ENCODE results near the gene MID1.

The MID1 gene, protein sequence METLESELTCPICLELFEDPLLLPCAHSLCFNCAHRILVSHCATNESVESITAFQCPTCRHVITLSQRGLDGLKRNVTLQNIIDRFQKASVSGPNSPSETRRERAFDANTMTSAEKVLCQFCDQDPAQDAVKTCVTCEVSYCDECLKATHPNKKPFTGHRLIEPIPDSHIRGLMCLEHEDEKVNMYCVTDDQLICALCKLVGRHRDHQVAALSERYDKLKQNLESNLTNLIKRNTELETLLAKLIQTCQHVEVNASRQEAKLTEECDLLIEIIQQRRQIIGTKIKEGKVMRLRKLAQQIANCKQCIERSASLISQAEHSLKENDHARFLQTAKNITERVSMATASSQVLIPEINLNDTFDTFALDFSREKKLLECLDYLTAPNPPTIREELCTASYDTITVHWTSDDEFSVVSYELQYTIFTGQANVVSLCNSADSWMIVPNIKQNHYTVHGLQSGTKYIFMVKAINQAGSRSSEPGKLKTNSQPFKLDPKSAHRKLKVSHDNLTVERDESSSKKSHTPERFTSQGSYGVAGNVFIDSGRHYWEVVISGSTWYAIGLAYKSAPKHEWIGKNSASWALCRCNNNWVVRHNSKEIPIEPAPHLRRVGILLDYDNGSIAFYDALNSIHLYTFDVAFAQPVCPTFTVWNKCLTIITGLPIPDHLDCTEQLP

DNA sequence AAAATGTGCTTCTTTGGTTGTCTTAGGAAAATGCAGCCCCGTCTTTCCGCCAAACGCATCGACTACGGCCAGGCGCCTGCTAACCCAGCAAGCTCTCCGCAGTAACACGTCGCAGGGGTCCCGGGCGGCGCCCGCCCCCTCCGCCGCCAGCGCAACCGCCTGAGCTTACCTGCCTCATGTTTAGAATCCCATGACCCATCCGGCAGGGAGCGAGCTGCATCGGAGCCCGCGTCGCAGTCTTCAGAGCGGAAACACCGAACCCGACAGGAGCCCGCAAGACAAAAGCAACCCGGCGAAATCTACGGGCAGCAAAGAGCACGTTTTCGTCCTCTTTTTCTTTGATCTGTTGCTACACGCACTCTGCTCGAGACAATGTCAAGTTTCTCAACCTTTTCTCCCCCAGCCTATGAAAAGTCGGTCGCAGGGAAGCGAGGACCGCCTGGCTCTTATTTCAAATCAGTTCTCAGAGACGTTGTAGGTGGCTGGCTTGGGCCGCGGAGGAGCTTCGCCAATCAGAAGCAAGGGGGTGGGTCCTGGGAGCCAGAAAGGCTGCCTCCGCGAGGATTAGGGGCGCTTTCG is at the start of gene MID1:
TSS of gene MID1 (minus strand) at position 465 of the 579 bp plus-strand sequence. CDS start 53,038 bp downstream, outside the sequence.
- Histone ChIP-seq H3K4me1 (ENCODE audit: insufficient read depth, low read length) (peaks cover 22% of the 10 kb centered on the region; the same call in 1 of the 2 replicates), H3K4me3 (ENCODE audit: low read length) (peak within 1 kb of the TSS; percentile 90), H3K36me3 (ENCODE audit: insufficient read depth, low read depth, low read length) (no peaks in the 10 kb centered on the region), H3K27ac (ENCODE audit: low read length) (no peak within 1 kb of the TSS), H3K27me3 (ENCODE audit: insufficient read depth, low read length) (no peaks in the 10 kb centered on the region), H3K9me3 (ENCODE audit: insufficient read depth, low read depth, low read length) (no peaks in the 10 kb centered on the region), H3K9ac (ENCODE audit: low read depth, low read length) (peak within 1 kb of the TSS; percentile 71; the same call in 1 of the 2 replicates)

DNA sequence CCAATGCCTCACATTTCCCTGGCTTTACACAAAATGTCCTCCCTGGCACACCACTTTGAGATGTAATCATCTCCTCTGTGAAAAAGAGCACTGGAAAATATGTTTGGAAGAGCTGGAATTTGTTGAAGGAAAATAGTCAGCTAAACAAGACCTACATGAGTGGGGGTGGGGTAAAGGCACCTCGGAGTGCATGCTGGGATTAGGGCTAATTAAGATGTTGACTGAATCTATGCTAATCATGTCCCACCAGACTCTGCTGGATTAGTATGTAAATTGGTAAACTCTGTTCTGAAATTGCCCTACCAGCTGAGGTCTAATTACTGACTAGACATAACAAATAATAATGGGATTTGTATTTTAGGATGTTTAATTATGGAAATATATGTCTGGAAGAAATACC is 46.8 kb upstream of the MID1 start:
- Histone ChIP-seq H3K4me3 (ENCODE audit: low read length) (no peak overlapping the region), H3K9me3 (ENCODE audit: insufficient read depth, low read depth, low read length) (no peaks in the 10 kb centered on the region), H3K27me3 (ENCODE audit: insufficient read depth, low read length) (no peaks in the 10 kb centered on the region), H3K9ac (ENCODE audit: low read depth, low read length) (no peak overlapping the region), H3K4me1 (ENCODE audit: insufficient read depth, low read length) (no peaks in the 10 kb centered on the region; the same call in 1 of the 2 replicates), H3K27ac (ENCODE audit: low read length) (no peak overlapping the region), H3K36me3 (ENCODE audit: insufficient read depth, low read depth, low read length) (no peaks in the 10 kb centered on the region)

DNA sequence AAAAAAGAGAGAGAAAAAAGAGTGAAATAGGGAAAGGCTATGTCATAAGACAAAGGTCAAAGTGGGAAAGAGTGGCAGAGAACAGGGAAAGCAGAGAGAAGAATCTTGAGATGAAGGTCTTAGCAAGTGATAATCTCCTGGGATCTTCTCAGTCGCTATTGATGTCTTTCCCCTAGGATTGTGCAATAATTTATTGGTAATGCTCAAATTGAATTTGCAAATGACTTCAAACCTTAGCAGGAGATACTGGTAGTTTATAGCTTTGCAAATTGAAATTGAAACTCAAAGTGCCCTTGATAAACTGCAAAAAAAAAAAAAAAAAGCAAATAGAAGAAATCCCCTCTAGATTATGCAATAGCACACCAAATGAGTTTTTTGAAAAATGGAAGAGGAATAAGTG is 45.7 kb upstream of the MID1 start:
- Histone ChIP-seq H3K4me1 (ENCODE audit: insufficient read depth, low read length) (no peaks in the 10 kb centered on the region; the same call in 1 of the 2 replicates), H3K9ac (ENCODE audit: low read depth, low read length) (no peak overlapping the region), H3K27ac (ENCODE audit: low read length) (no peak overlapping the region), H3K27me3 (ENCODE audit: insufficient read depth, low read length) (no peaks in the 10 kb centered on the region), H3K36me3 (ENCODE audit: insufficient read depth, low read depth, low read length) (no peaks in the 10 kb centered on the region), H3K4me3 (ENCODE audit: low read length) (no peak overlapping the region), H3K9me3 (ENCODE audit: insufficient read depth, low read depth, low read length) (no peaks in the 10 kb centered on the region)

DNA sequence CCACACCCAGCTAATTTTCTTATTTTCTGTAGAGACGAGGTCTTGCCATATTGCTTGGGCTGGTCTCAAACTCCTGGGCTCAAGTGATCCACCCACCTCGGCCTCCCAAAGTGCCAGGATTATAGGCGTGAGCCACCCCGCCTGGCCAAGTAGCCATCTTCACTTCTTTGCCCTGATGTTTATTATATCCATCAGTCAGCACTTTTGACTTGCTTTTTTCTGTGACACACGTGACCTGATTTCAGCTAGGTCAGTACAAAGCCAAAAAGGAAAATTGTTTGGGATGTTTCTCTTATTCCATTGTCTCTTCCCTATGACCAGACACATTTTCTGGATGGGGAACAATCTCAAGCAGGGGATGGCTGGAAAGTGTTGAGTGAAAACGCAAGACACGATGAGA is 45.3 kb upstream of the MID1 start:
- Histone ChIP-seq H3K27me3 (ENCODE audit: insufficient read depth, low read length) (no peaks in the 10 kb centered on the region), H3K9ac (ENCODE audit: low read depth, low read length) (no peak overlapping the region), H3K36me3 (ENCODE audit: insufficient read depth, low read depth, low read length) (no peaks in the 10 kb centered on the region), H3K4me1 (ENCODE audit: insufficient read depth, low read length) (no peaks in the 10 kb centered on the region; the same call in 1 of the 2 replicates), H3K4me3 (ENCODE audit: low read length) (no peak overlapping the region), H3K27ac (ENCODE audit: low read length) (no peak overlapping the region), H3K9me3 (ENCODE audit: insufficient read depth, low read depth, low read length) (no peaks in the 10 kb centered on the region)

DNA sequence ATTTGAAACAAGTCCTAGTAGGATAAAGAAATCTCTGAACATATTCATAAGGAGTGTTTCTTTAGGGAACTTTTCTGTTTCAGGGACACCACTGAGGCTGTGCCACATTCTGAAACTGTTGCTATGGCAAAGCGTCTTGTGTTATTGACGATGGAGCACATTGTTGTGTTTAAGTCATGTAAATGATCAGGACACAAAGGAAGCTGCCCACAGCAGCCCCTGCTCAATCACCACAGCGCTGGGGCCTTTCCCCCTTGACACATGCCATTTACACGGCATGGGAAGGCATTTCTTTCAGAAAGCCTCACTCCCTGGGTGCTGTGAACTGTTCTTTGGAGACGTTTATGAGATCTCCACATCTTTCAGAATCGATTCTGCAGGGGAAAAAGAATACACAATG is 39.8 kb upstream of the MID1 start:
- Histone ChIP-seq H3K9ac (ENCODE audit: low read depth, low read length) (peak overlapping the region; percentile 48; the same call in 1 of the 2 replicates), H3K9me3 (ENCODE audit: insufficient read depth, low read depth, low read length) (no peaks in the 10 kb centered on the region), H3K27ac (ENCODE audit: low read length) (no peak overlapping the region), H3K4me3 (ENCODE audit: low read length) (peak overlapping the region; percentile 29; the same call in 1 of the 2 replicates), H3K27me3 (ENCODE audit: insufficient read depth, low read length) (no peaks in the 10 kb centered on the region), H3K4me1 (ENCODE audit: insufficient read depth, low read length) (peaks cover 10% of the 10 kb centered on the region; the same call in 1 of the 2 replicates), H3K36me3 (ENCODE audit: insufficient read depth, low read depth, low read length) (no peaks in the 10 kb centered on the region)

DNA sequence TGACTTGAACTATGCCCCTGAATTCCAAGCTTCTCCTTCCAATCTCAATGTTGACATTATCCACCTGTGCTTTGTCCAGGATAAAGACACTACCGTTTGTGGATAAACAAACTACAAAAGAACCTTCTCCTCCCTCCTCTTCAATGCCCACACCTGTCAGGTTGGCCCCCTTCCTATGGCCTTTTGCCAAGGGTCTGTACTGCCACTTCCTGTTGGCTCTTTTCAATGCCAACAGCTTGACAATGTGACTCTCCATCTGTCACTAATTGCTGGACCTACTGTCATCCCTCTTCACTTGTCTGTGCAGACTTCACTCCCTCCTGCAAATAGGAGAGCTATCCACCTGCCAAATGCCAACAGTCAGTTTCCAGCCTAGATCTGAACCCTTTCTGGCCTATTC is 35.8 kb upstream of the MID1 start:
- Histone ChIP-seq H3K36me3 (ENCODE audit: insufficient read depth, low read depth, low read length) (no peaks in the 10 kb centered on the region), H3K4me1 (ENCODE audit: insufficient read depth, low read length) (peaks cover 10% of the 10 kb centered on the region; the same call in 1 of the 2 replicates), H3K9me3 (ENCODE audit: insufficient read depth, low read depth, low read length) (no peaks in the 10 kb centered on the region), H3K4me3 (ENCODE audit: low read length) (no peak overlapping the region), H3K27ac (ENCODE audit: low read length) (no peak overlapping the region), H3K27me3 (ENCODE audit: insufficient read depth, low read length) (no peaks in the 10 kb centered on the region), H3K9ac (ENCODE audit: low read depth, low read length) (no peak overlapping the region)

DNA sequence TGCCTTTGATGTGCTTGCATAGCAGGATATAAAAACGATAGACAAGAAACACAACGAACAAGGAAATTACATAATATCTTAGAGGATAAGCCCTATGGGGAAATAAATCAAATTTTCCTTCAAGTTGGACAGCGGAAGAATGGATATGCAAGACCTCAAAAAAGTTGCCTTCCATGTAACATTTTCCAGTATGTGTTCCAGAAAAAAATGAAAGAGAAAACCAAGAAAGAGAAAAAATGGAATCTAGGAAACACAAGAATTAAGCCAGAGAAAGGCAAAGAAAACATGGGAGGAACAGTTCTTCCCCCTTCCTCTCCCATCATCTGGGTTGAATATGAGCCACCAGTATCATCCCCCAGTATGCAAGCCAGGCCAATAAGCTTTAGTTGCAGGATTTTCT is 34.6 kb upstream of the MID1 start:
- no peak overlapping the region for H3K9ac ChIP-seq (ENCODE audit: low read depth, low read length)
- H3K4me1 ChIP-seq (ENCODE audit: insufficient read depth, low read length): peaks cover 8% of the 10 kb centered on the region; the same call in 1 of the 2 replicates
- no peaks in the 10 kb centered on the region for H3K27me3 ChIP-seq (ENCODE audit: insufficient read depth, low read length)
- no peaks in the 10 kb centered on the region for H3K9me3 ChIP-seq (ENCODE audit: insufficient read depth, low read depth, low read length)
- H3K36me3 ChIP-seq (ENCODE audit: insufficient read depth, low read depth, low read length): no peaks in the 10 kb centered on the region
- H3K4me3 ChIP-seq (ENCODE audit: low read length): no peak overlapping the region
- no peak overlapping the region for H3K27ac ChIP-seq (ENCODE audit: low read length)

DNA sequence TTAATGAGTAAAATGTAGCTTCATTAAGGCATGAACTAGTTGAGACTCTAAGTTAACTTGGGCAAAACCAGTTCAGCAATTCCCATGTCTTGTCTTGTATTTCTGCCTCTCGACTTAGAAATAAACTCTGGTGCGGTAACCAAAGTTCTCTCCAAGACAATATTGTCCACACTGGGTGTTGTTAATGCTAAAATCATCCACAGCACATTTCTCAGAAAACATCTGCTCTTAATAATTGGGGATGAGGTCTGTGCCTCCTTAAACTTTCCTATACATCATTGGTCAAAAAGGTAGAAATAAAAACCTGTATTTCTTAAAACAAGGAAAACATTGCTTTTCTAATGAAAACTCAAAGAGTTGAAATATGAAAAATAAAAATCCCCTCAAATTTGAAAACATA is 32.9 kb upstream of the MID1 start:
- H3K4me1 ChIP-seq (ENCODE audit: insufficient read depth, low read length): no peaks in the 10 kb centered on the region
- H3K27ac ChIP-seq (ENCODE audit: low read length): no peak overlapping the region
- no peaks in the 10 kb centered on the region for H3K36me3 ChIP-seq (ENCODE audit: insufficient read depth, low read depth, low read length)
- no peak overlapping the region for H3K9ac ChIP-seq (ENCODE audit: low read depth, low read length)
- H3K4me3 ChIP-seq (ENCODE audit: low read length): no peak overlapping the region
- no peaks in the 10 kb centered on the region for H3K27me3 ChIP-seq (ENCODE audit: insufficient read depth, low read length)
- H3K9me3 ChIP-seq (ENCODE audit: insufficient read depth, low read depth, low read length): no peaks in the 10 kb centered on the region

DNA sequence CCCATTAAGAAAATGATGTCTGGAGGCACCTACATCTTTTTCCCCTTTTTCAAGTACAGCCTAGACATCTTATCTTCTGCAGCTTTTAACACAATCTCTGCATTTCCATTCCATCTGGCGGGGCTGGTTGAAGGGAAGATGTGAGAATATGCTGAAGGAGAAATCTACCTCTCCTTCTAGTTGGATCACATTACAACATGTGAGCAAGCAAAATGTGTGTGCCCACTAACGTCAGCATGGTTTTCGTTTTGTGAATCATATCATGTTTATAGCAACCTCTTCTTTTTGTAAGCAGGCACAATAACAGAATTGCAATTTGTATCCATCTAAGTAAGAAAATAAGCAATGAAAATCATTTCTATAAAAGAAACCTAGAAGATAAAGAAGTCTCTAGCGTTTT is 28.9 kb upstream of the MID1 start:
- no peaks in the 10 kb centered on the region for H3K27me3 ChIP-seq (ENCODE audit: insufficient read depth, low read length)
- H3K9me3 ChIP-seq (ENCODE audit: insufficient read depth, low read depth, low read length): no peaks in the 10 kb centered on the region
- H3K9ac ChIP-seq (ENCODE audit: low read depth, low read length): no peak overlapping the region

DNA sequence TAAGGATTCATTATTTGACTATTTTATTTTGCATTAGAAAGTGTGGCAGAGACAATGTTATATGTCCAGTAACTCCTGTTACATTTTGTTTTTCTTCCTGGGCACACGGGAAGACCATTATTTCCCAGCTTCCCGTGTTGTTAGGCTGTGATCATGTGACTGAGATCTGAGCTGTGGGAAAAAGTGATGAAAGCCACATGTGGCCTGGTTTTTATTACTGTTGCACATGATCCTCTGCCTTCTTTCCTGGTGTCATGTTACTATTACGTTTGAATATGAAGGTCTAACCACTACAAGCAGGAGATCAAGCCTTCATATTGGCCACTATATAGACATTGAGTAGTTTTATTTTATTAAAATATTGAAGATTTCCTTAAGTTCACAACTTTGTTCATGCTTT is 28.2 kb upstream of the MID1 start:
- H3K4me1 ChIP-seq (ENCODE audit: insufficient read depth, low read length): no peaks in the 10 kb centered on the region
- H3K27ac ChIP-seq (ENCODE audit: low read length): no peak overlapping the region
- no peak overlapping the region for H3K9ac ChIP-seq (ENCODE audit: low read depth, low read length)
- no peak overlapping the region for H3K4me3 ChIP-seq (ENCODE audit: low read length)
- no peaks in the 10 kb centered on the region for H3K36me3 ChIP-seq (ENCODE audit: insufficient read depth, low read depth, low read length)
- H3K27me3 ChIP-seq (ENCODE audit: insufficient read depth, low read length): no peaks in the 10 kb centered on the region
- H3K9me3 ChIP-seq (ENCODE audit: insufficient read depth, low read depth, low read length): no peaks in the 10 kb centered on the region

More for the DNA sequence above, 28.9 kb upstream of the MID1 start:
- H3K4me3 ChIP-seq (ENCODE audit: low read length): no peak overlapping the region
- H3K36me3 ChIP-seq (ENCODE audit: insufficient read depth, low read depth, low read length): no peaks in the 10 kb centered on the region
- H3K27ac ChIP-seq (ENCODE audit: low read length): no peak overlapping the region
- H3K4me1 ChIP-seq (ENCODE audit: insufficient read depth, low read length): no peaks in the 10 kb centered on the region

DNA sequence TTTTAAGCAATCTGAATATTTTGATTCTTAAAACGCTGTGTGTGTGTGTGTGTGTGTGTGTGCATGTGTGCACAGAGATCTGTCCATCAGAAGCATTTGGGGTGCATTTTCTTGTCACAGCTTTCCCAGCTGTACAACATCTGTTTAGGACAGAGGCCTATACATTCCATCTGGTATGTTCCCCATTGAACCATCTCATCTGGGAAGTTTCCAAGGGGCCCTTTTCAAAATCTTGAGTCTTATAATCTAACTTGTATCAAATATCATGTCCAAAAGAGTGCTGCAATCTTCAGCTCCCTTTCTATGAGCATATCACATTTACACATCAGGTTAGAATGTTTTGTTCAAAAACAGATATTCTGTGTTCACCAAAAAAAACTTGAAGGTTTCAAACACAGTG is 16.5 kb upstream of the MID1 start:
- no peak overlapping the region for H3K9ac ChIP-seq (ENCODE audit: low read depth, low read length)
- H3K27me3 ChIP-seq (ENCODE audit: insufficient read depth, low read length): no peaks in the 10 kb centered on the region
- H3K9me3 ChIP-seq (ENCODE audit: insufficient read depth, low read depth, low read length): no peaks in the 10 kb centered on the region
- H3K27ac ChIP-seq (ENCODE audit: low read length): no peak overlapping the region
- H3K4me3 ChIP-seq (ENCODE audit: low read length): no peak overlapping the region
- peaks cover 23% of the 10 kb centered on the region; the same call in 1 of the 2 replicates for H3K4me1 ChIP-seq (ENCODE audit: insufficient read depth, low read length)
- H3K36me3 ChIP-seq (ENCODE audit: insufficient read depth, low read depth, low read length): no peaks in the 10 kb centered on the region
